ENCODE data around the gene ARL8B.

Gene ARL8B

DNA sequence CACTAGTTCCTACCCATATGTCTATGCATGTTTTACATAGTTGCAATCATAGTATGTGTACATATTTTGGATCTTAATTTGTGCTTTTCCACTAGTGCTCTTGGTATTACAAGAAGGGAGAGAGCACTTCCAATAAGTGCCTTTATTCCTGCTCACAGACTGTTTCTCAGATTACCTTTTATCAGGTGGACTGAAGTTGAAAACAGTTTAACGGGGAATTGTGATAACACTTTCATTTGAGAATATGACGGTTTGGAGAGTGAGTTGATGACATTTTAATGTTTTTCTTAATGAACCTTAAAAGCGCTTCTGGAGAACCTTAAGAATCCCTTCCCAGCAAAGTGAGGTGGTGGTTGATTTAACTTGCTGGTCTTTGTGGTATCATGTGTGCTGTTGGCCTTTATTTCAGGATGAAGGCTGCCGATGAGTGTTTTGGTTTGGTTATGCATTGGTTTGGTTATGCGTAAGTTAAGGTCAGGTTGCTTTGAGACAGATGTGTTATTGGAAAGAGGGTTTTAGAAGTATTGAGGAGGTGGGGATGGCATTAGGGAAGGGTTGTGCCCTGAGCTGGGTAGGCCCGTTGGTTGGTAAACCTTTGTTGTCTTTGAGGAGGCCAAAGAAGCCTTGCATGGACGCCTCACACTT, 68.2 kb downstream of the ARL8B start:
- no peak for TF ChIP-seq CTCF (IDR thresholded peaks at IDR 0.05; ENCODE audit: extremely low read depth, insufficient read depth, missing control alignments)
- in situ Hi-C loops (cut with MboI; ENCODE audit: low pct_unique_long_range_greater_than_20kb, low sequenced_read_pairs, unreplicated experiment), result loop anchor here (10.0 kb wide), 1 partner anchor 55 kb away; no protein-coding TSS in a partner anchor

DNA sequence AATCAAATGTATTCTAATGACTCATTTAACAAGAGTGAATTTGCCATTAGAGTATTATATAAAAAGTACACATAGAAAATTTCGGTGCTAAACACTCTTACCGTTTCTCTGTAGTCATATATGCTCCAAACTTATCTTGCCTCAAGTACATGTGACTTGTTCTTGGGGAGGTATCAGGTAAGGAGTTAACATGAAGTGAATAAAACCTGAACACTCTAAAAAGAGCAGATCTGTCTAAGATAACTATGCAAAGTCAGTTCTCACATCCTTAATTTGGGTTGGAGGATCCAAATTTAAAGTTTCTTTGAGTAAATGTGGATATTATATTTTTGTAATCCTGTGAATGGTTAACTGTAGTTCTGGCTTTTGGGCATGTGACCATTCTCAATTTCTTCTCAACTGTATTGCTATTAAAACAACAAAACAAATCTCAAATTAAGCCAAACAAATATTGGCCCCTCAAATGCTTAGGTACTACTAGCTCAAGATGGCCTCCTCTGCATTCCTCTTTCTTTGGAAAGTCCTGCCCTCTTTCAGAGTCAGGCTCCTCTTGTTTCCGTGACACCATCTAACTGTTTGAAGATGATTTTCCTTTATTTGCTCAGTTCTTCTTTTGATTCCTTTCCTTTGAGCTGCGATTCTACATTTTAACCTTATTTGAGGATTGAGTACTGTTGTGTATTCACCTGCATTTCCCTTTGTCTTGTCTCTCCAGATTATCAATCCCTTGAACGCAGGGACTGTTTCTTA, 69.6 kb downstream of the ARL8B start:
- no peak for DNase-seq (ENCODE audit: low spot score)
- in situ Hi-C loops (cut with MboI; ENCODE audit: low pct_unique_long_range_greater_than_20kb, low sequenced_read_pairs, unreplicated experiment), result loop anchor here (10.0 kb wide), 1 partner anchor 57 kb away; no protein-coding TSS in a partner anchor
- TF ChIP-seq CTCF (IDR thresholded peaks at IDR 0.05; ENCODE audit: extremely low read depth, insufficient read depth, missing control alignments), result no peak

More for the DNA sequence above, 68.2 kb downstream of the ARL8B start:
- no peak for DNase-seq (ENCODE audit: low spot score)

DNA sequence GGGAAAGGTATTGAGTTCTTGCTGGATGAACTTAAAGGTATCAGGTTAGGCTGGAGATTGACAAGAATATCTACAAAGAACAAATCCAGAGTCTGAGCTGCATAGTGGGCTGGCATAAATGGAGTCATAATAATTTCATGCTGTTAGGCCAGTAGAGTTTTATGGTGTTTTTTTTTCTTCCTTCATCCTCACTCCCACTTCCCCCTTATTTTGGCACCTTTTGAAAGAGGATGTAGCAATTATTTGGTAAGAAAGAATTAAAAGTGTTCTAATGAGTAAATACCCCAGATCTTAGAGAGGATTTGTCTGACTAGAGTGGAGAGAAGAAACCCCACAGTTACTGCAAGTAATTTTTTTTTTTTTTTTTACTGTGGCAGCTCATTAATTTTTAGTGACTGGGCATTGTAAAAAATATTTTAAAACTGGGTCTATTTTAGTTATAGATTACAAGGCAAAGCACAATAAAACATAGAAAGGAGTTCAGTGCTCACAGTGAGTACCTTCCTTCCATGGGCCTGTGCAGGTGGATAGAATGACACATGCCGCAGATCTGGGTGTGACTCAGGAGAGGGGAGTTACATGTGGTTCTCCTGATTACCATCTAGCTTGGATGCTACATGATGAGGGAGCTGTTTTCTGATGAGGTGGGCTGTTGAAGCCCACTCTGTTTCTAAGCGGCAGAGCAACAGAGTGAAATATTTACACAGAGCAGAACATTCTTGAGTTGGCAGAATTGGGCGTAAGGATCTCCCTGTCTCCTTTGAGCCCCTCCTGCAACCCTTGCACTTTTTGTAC, 70.7 kb downstream of the ARL8B start:
- in situ Hi-C loops (cut with MboI; ENCODE audit: low pct_unique_long_range_greater_than_20kb, low sequenced_read_pairs, unreplicated experiment), result loop anchor here (10.0 kb wide), 1 partner anchor 58 kb away; no protein-coding TSS in a partner anchor
- no peak for TF ChIP-seq CTCF (IDR thresholded peaks at IDR 0.05; ENCODE audit: extremely low read depth, insufficient read depth, missing control alignments)
- DNase-seq (ENCODE audit: low spot score), result no peak

DNA sequence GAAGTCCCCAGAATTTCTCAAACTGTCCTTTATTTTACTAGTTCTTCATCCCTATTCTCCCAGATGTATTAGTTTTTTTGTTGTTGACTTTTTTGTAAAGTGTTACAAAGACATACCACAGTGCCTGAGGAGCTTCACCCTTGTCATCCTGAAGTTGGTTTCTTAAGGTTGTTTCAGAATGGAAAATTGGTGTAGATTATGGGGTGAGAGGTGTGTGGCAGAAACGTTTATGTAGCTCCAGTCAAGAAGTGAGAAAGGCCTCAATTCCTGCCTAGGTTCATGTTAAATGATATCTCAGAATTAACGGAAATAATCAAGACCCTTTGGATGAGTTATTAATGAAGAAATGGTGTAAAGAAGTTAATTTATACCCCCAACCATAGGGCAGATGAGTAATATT, 72.2 kb downstream of the ARL8B start:
- in situ Hi-C loops (cut with MboI; ENCODE audit: low pct_unique_long_range_greater_than_20kb, low sequenced_read_pairs, unreplicated experiment), result loop anchor here (10.0 kb wide), 1 partner anchor 60 kb away; no protein-coding TSS in a partner anchor
- TF ChIP-seq CTCF (IDR thresholded peaks at IDR 0.05; ENCODE audit: extremely low read depth, insufficient read depth, missing control alignments), result no peak
- DNase-seq (ENCODE audit: low spot score), result no peak

- DNase-seq (ENCODE audit: low spot score), result peak; percentile 24
- TF ChIP-seq CTCF (IDR thresholded peaks at IDR 0.05; ENCODE audit: extremely low read depth, insufficient read depth, missing control alignments), result no peak
- in situ Hi-C loops (cut with MboI; ENCODE audit: low pct_unique_long_range_greater_than_20kb, low sequenced_read_pairs, unreplicated experiment), result loop anchor here (10.0 kb wide), 1 partner anchor 60 kb away; no protein-coding TSS in a partner anchor
Measured at GRCh38 chr3:5194801-5195509, 72.9 kb downstream of the ARL8B start.

GRCh38 chr3:5195605-5196004, 73.5 kb downstream of the ARL8B start:
- TF ChIP-seq CTCF (IDR thresholded peaks at IDR 0.05; ENCODE audit: extremely low read depth, insufficient read depth, missing control alignments), result no peak
- DNase-seq (ENCODE audit: low spot score), result no peak
- in situ Hi-C loops (cut with MboI; ENCODE audit: low pct_unique_long_range_greater_than_20kb, low sequenced_read_pairs, unreplicated experiment), result loop anchor here (10.0 kb wide), 1 partner anchor 61 kb away; no protein-coding TSS in a partner anchor
